ENCODE data around the gene TBXAS1. TPM values are rescaled to one million over a fixed set of nuclear protein-coding genes. Genes with fewer than 3 reads are reported as not detected.

The TBXAS1 gene
- total RNA-seq, 1 experiment from 2014 or later: 2.3 TPM

DNA sequence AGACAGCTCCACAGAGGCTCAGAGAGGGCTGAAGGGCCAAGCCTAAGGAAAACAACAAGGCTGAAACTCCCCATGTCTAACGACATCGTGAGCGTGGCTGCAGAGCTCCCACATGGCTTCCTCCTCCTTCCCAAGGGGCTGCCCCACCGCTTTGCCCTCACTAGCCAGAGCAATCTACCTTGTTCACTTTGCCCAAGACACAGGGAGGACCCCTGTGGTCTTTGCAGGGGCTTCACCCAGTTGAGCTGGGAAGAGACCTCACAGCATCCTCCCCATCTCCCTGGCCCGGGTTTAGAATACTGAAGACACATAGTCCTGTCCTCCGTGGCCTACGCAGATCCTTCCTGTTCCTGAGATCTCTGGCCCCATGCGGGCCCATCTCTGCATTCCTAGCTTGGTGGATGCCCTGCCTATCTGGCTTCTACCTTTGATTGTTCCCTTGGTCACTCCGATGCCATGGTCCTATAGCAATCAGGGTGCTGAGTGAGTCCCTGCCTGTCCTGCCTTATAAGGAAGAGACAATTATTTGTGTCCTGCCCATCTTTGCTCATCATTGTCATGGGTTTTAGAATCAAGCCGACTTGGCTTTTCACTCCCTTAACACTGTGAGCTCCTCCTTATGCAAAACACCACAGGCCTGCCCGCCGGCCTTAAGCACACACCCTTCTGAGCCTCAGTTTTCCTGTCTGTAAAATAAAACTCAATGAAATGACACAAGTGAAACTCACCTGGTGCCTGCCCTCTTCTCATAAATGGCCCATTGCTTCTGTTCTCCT lies 160.5 kb downstream of the TBXAS1 start (continued):
- TF ChIP-seq, protein P1, sequence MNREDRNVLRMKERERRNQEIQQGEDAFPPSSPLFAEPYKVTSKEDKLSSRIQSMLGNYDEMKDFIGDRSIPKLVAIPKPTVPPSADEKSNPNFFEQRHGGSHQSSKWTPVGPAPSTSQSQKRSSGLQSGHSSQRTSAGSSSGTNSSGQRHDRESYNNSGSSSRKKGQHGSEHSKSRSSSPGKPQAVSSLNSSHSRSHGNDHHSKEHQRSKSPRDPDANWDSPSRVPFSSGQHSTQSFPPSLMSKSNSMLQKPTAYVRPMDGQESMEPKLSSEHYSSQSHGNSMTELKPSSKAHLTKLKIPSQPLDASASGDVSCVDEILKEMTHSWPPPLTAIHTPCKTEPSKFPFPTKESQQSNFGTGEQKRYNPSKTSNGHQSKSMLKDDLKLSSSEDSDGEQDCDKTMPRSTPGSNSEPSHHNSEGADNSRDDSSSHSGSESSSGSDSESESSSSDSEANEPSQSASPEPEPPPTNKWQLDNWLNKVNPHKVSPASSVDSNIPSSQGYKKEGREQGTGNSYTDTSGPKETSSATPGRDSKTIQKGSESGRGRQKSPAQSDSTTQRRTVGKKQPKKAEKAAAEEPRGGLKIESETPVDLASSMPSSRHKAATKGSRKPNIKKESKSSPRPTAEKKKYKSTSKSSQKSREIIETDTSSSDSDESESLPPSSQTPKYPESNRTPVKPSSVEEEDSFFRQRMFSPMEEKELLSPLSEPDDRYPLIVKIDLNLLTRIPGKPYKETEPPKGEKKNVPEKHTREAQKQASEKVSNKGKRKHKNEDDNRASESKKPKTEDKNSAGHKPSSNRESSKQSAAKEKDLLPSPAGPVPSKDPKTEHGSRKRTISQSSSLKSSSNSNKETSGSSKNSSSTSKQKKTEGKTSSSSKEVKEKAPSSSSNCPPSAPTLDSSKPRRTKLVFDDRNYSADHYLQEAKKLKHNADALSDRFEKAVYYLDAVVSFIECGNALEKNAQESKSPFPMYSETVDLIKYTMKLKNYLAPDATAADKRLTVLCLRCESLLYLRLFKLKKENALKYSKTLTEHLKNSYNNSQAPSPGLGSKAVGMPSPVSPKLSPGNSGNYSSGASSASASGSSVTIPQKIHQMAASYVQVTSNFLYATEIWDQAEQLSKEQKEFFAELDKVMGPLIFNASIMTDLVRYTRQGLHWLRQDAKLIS (CRISPR knock-in tag; IDR thresholded peaks at IDR 0.05; ENCODE audit: borderline replicate concordance): no peak
- TF ChIP-seq ZNF425 (CRISPR knock-in tag; conservative IDR thresholded peaks at IDR 0.05): no peak
- TF ChIP-seq, protein P2, sequence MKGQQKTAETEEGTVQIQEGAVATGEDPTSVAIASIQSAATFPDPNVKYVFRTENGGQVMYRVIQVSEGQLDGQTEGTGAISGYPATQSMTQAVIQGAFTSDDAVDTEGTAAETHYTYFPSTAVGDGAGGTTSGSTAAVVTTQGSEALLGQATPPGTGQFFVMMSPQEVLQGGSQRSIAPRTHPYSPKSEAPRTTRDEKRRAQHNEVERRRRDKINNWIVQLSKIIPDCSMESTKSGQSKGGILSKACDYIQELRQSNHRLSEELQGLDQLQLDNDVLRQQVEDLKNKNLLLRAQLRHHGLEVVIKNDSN (CRISPR knock-in tag; IDR thresholded peaks at IDR 0.05): no peak
- no peak for TF ChIP-seq RORB (CRISPR knock-in tag; IDR thresholded peaks at IDR 0.05)

DNA sequence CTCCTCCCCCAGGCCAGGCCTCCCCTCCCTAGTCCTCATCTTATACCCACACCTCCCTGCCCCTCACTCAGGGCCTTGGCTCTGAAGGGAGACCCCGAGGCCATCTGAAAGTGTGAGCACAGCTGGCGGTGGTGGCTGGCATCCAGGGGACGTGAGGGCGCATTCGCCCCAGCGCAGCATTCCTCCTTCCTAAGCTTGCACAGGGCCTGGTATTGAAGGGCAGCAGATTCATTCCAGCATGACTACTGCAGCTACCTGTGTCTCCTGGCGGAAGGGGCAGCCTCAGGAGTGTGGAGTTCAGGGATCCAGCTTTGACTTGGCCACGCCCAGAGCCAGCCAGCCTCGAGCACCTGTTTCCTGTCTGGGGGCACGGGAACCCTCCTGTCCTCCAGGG lies 161.1 kb downstream of the TBXAS1 start:
- peaks cover 15% of the 10 kb centered on the region for H3K4me1 Mint-ChIP-seq
- POLR2A ChIA-PET: no interaction called here
- H3K36me3 Mint-ChIP-seq: no peaks in the 10 kb centered on the region
- H3K4me3 Mint-ChIP-seq: no peak overlapping the region
- H3K27ac Mint-ChIP-seq: no peak overlapping the region
- H3K27me3 Mint-ChIP-seq (ENCODE audit: low read depth): no peaks in the 10 kb centered on the region; the same call in 1 of the 2 replicates
- DNase-seq (ENCODE audit: low spot score) (no peak), ATAC-seq (peak; percentile 43)
- H3K9me3 Mint-ChIP-seq: peaks cover 6% of the 10 kb centered on the region; the same call in 1 of the 2 replicates
- CTCF ChIA-PET: interaction anchor here (1.3 to 2.1 kb wide), 5 partner anchors 12 to 36 kb away, joined by 3 to 9 read pairs (median 6); no protein-coding TSS in a partner anchor
- TF ChIP-seq FOXP1 (CRISPR knock-in tag; IDR thresholded peaks at IDR 0.05; ENCODE audit: borderline replicate concordance) (no peak), MYBL2 (CRISPR knock-in tag; IDR thresholded peaks at IDR 0.05) (no peak)
- TF ChIP-seq, protein P3, sequence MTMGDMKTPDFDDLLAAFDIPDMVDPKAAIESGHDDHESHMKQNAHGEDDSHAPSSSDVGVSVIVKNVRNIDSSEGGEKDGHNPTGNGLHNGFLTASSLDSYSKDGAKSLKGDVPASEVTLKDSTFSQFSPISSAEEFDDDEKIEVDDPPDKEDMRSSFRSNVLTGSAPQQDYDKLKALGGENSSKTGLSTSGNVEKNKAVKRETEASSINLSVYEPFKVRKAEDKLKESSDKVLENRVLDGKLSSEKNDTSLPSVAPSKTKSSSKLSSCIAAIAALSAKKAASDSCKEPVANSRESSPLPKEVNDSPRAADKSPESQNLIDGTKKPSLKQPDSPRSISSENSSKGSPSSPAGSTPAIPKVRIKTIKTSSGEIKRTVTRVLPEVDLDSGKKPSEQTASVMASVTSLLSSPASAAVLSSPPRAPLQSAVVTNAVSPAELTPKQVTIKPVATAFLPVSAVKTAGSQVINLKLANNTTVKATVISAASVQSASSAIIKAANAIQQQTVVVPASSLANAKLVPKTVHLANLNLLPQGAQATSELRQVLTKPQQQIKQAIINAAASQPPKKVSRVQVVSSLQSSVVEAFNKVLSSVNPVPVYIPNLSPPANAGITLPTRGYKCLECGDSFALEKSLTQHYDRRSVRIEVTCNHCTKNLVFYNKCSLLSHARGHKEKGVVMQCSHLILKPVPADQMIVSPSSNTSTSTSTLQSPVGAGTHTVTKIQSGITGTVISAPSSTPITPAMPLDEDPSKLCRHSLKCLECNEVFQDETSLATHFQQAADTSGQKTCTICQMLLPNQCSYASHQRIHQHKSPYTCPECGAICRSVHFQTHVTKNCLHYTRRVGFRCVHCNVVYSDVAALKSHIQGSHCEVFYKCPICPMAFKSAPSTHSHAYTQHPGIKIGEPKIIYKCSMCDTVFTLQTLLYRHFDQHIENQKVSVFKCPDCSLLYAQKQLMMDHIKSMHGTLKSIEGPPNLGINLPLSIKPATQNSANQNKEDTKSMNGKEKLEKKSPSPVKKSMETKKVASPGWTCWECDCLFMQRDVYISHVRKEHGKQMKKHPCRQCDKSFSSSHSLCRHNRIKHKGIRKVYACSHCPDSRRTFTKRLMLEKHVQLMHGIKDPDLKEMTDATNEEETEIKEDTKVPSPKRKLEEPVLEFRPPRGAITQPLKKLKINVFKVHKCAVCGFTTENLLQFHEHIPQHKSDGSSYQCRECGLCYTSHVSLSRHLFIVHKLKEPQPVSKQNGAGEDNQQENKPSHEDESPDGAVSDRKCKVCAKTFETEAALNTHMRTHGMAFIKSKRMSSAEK (CRISPR knock-in tag; IDR thresholded peaks at IDR 0.05; ENCODE audit: borderline replicate concordance): no peak
- TF ChIP-seq, protein P4, sequence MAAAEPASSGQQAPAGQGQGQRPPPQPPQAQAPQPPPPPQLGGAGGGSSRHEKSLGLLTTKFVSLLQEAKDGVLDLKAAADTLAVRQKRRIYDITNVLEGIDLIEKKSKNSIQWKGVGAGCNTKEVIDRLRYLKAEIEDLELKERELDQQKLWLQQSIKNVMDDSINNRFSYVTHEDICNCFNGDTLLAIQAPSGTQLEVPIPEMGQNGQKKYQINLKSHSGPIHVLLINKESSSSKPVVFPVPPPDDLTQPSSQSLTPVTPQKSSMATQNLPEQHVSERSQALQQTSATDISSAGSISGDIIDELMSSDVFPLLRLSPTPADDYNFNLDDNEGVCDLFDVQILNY (CRISPR knock-in tag; IDR thresholded peaks at IDR 0.05): no peak

Measured in WTC11 (cell line).